8988T (cell line): ENCODE data around the gene L3MBTL4.
"Not testable (repeated sequence)": the region's sequence is repeated elsewhere in the genome, so short reads cannot be mapped to it uniquely, and the experiment has no call there.

Experiments
- DNase-seq: peaks from one replicate; pipeline ENCODE4 v3.0.0; 2011

L3MBTL4 gene

GRCh38 chr18:6161549-6161948 lies 253.2 kb downstream of the L3MBTL4 start:
- no peak for DNase-seq

GRCh38 chr18:6159426-6159825 lies 255.3 kb downstream of the L3MBTL4 start:
- DNase-seq = no peak

- no peak for DNase-seq
Observed at GRCh38 chr18:6158958-6159357, 255.8 kb downstream of the L3MBTL4 start.

- DNase-seq = no peak
Observed at GRCh38 chr18:6156446-6156845, 258.3 kb downstream of the L3MBTL4 start.

- no peak for DNase-seq
Observed at GRCh38 chr18:6155707-6156106, 259.0 kb downstream of the L3MBTL4 start.

GRCh38 chr18:6150430-6150829 lies 264.3 kb downstream of the L3MBTL4 start:
- no peak for DNase-seq

- no peak for DNase-seq
Observed at GRCh38 chr18:6146307-6146661, 268.4 kb downstream of the L3MBTL4 start.

GRCh38 chr18:6145645-6146306 lies 268.9 kb downstream of the L3MBTL4 start:
- DNase-seq = no peak

GRCh38 chr18:6139007-6139406 lies 275.7 kb downstream of the L3MBTL4 start:
- no peak for DNase-seq

- not testable (repeated sequence) for DNase-seq
Observed at GRCh38 chr18:6135901-6136300, 278.8 kb downstream of the L3MBTL4 start.

GRCh38 chr18:6135029-6135428 lies 279.7 kb downstream of the L3MBTL4 start:
- DNase-seq = not testable (repeated sequence)

- no peak for DNase-seq
Observed at GRCh38 chr18:6132751-6133368, 281.9 kb downstream of the L3MBTL4 start.

GRCh38 chr18:6120820-6121279 lies 293.9 kb downstream of the L3MBTL4 start:
- no peak for DNase-seq

- no peak for DNase-seq
Observed at GRCh38 chr18:6119761-6120160, 294.9 kb downstream of the L3MBTL4 start.

- no peak for DNase-seq
Observed at GRCh38 chr18:6118080-6118479, 296.6 kb downstream of the L3MBTL4 start.

- no peak for DNase-seq
Observed at GRCh38 chr18:6115710-6116109, 299.0 kb downstream of the L3MBTL4 start.

- DNase-seq = no peak
Observed at GRCh38 chr18:6113650-6114049, 301.1 kb downstream of the L3MBTL4 start.

GRCh38 chr18:6111726-6112125 lies 303.0 kb downstream of the L3MBTL4 start:
- DNase-seq = no peak

GRCh38 chr18:6109743-6110142 lies 305.0 kb downstream of the L3MBTL4 start:
- DNase-seq = no peak

- no peak for DNase-seq
Observed at GRCh38 chr18:6107794-6108193, 306.9 kb downstream of the L3MBTL4 start.

- DNase-seq = no peak
Observed at GRCh38 chr18:6106091-6106685, 308.5 kb downstream of the L3MBTL4 start.

GRCh38 chr18:6103741-6104140 lies 311.0 kb downstream of the L3MBTL4 start:
- no peak for DNase-seq

GRCh38 chr18:6096730-6097129 lies 318.0 kb downstream of the L3MBTL4 start:
- DNase-seq = no peak

GRCh38 chr18:6088432-6088831 lies 326.3 kb downstream of the L3MBTL4 start:
- DNase-seq = no peak
